ENCODE measurements around the gene PLA2G5.
"Not testable (repeated sequence)": the region's sequence is repeated elsewhere in the genome, so short reads cannot be mapped to it uniquely, and the experiment has no call there.

The PLA2G5 gene

GRCh38 chr1:20125100-20125499, 55.1 kb downstream of the PLA2G5 start:
- no peak for DNase-seq (ENCODE audit: low read depth)
- H3K4me3 ChIP-seq (ENCODE audit: low read length): no peak overlapping the region
- TF ChIP-seq, protein P1, sequence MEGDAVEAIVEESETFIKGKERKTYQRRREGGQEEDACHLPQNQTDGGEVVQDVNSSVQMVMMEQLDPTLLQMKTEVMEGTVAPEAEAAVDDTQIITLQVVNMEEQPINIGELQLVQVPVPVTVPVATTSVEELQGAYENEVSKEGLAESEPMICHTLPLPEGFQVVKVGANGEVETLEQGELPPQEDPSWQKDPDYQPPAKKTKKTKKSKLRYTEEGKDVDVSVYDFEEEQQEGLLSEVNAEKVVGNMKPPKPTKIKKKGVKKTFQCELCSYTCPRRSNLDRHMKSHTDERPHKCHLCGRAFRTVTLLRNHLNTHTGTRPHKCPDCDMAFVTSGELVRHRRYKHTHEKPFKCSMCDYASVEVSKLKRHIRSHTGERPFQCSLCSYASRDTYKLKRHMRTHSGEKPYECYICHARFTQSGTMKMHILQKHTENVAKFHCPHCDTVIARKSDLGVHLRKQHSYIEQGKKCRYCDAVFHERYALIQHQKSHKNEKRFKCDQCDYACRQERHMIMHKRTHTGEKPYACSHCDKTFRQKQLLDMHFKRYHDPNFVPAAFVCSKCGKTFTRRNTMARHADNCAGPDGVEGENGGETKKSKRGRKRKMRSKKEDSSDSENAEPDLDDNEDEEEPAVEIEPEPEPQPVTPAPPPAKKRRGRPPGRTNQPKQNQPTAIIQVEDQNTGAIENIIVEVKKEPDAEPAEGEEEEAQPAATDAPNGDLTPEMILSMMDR (conservative IDR thresholded peaks at IDR 0.05; ENCODE audit: low read length): no peak

- no peak for DNase-seq (ENCODE audit: low read depth)
- TF ChIP-seq, protein P1 (conservative IDR thresholded peaks at IDR 0.05; ENCODE audit: low read length): no peak
- no peak overlapping the region for H3K4me3 ChIP-seq (ENCODE audit: low read length)
These were observed 56.2 kb downstream of the PLA2G5 start for GRCh38 chr1:20126041-20126805.

GRCh38 chr1:20126806-20127440, 56.9 kb downstream of the PLA2G5 start:
- TF ChIP-seq, protein P1 (conservative IDR thresholded peaks at IDR 0.05; ENCODE audit: low read length): no peak
- no peak for DNase-seq (ENCODE audit: low read depth)
- no peak overlapping the region for H3K4me3 ChIP-seq (ENCODE audit: low read length)

GRCh38 chr1:20130518-20130917, 60.5 kb downstream of the PLA2G5 start:
- DNase-seq (ENCODE audit: low read depth); H3K4me3 ChIP-seq (ENCODE audit: low read length): not testable (repeated sequence)

DNA sequence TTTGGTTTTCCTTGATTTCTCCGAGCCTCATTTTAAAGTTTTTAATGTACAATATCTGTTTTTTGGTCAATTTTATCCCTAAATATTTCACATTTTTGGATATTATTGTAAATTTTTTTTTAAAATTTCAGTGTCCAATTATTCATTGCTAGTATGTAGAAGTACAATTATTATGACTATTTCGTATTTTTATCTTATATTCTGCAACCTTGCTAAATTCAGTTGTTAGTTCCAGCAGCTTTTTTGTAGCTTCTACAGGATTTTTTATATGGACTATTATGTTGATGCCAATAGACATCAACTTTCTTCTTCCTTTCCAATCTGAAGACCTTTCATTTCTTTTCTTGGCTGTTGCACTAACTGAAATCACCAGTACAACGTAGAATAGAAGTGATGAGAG, 65.0 kb downstream of the PLA2G5 start:
- TF ChIP-seq, protein P1 (conservative IDR thresholded peaks at IDR 0.05; ENCODE audit: low read length): no peak
- no peak for DNase-seq (ENCODE audit: low read depth)
- no peak overlapping the region for H3K4me3 ChIP-seq (ENCODE audit: low read length)

GRCh38 chr1:20136249-20136648, 66.3 kb downstream of the PLA2G5 start:
- no peak for DNase-seq (ENCODE audit: low read depth)
- H3K4me3 ChIP-seq (ENCODE audit: low read length): no peak overlapping the region
- TF ChIP-seq, protein P1 (conservative IDR thresholded peaks at IDR 0.05; ENCODE audit: low read length): no peak

DNA sequence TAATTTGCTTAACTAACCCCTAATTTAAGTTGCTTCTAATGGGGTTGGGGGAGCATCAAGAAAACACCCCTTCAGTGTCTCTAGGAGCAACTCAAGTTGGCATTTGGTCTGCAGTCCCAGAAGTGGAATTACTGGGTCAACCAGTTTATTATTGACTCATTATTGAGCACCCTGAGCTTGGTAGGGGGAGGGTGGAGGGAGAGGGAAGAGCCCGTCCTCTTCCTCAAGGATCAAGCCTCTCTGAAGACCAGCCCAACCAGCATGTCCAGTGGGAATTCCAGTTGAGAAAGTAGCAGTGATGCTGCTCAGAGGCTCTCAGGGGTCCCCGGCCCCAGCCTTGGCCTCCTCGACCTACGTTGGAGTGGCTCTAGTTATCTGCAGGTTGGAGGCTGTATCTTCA, 67.1 kb downstream of the PLA2G5 start:
- DNase-seq (ENCODE audit: low read depth): no peak
- TF ChIP-seq, protein P1 (conservative IDR thresholded peaks at IDR 0.05; ENCODE audit: low read length): no peak
- no peak overlapping the region for H3K4me3 ChIP-seq (ENCODE audit: low read length)

Data from AG10803 (cell line).